Measurements from ENCODE around the gene COL24A1.
A peak's percentile ranks its signal among the peaks of the same experiment; 100 is the strongest.

GRCh38 chr1:86018283-86018923 is 138.2 kb downstream of the COL24A1 start:
- TF ChIP-seq CTCF (IDR thresholded peaks at IDR 0.05; ENCODE audit: low read depth, low read length, poor library complexity, severe bottlenecking) (peak; percentile 77), EZH2phosphoT487 (IDR thresholded peaks at IDR 0.05; ENCODE audit: borderline replicate concordance, low read length) (no peak)

Data from DOHH2 (cell line).